K562 (cell line): ENCODE measurements around the gene FAM32A.

Experiments
- CHD1 ChIP-seq: fragments of 200-600 bp; sonication (generic); IDR thresholded peaks from one replicate; pipeline ENCODE4 v1.6.1; 2012; ENCODE audit warnings: mild to moderate bottlenecking, moderate library complexity, low read length, inconsistent platforms
- NONO ChIP-seq, 2 experiments: fragments of 200-400 bp in 1 of 2; fragments of 450-650 bp in 1 of 2; formaldehyde crosslinking in 1 of 2; IDR thresholded peaks; 2 replicates each; pipeline ENCODE4 v1.6.1; 2017; ENCODE audit warnings: low read depth in 2 of 2, mild to moderate bottlenecking in 2 of 2, moderate library complexity in 2 of 2, low read length in 1 of 2
- POLR2A ChIP-seq: fragments of 450-650 bp; conservative IDR thresholded peaks from 2 replicates; pipeline ENCODE4 v1.6.1; 2016
- SREBF2 ChIP-seq: sonication (generic); formaldehyde crosslinking; IDR thresholded peaks from 2 replicates; pipeline ENCODE4 v1.4.0; 2020; ENCODE audit warnings: mild to moderate bottlenecking, missing genetic modification reagents
- TEAD4 ChIP-seq, 2 experiments: sonication (generic) in 1 of 2; formaldehyde crosslinking in 1 of 2; IDR thresholded peaks; 2 replicates each; pipeline versions ENCODE4 v1.6.1 to v1.8.0; 2012 to 2022; ENCODE audit warnings: borderline replicate concordance in 1 of 2, inconsistent platforms in 1 of 2, low read length in 1 of 2, mild to moderate bottlenecking in 1 of 2, missing genetic modification reagents in 1 of 2
- ZBED1 ChIP-seq: IDR thresholded peaks from 2 replicates; pipeline ENCODE4 v1.6.1; 2014
- ZNF449 ChIP-seq: fragments of 250-450 bp; sonication (Bioruptor Pico); IDR thresholded peaks from 2 replicates; pipeline ENCODE4 v1.8.0; 2022; ENCODE audit warnings: moderate library complexity, mild to moderate bottlenecking, inconsistent platforms

GRCh38 chr19:16234552-16235445 lies 49.6 kb downstream of the FAM32A start:
- TF ChIP-seq ZBED1 (no peak), TEAD4 (IDR thresholded peaks at IDR 0.05; ENCODE audit: low read length) (no peak), TEAD4 (CRISPR knock-in tag; IDR thresholded peaks at IDR 0.05; ENCODE audit: borderline replicate concordance) (no peak), NONO (IDR thresholded peaks at IDR 0.05; ENCODE audit: low read depth in 2 of 2, low read length in 1 of 2) (no peak), CHD1 (no peak), ZNF449 (CRISPR knock-in tag) (no peak), POLR2A (no peak), SREBF2 (CRISPR knock-in tag) (no peak)
